Psoas muscle (tissue), 8 donors: ENCODE measurements around the gene BUB3. TPM values are rescaled to one million over a fixed set of nuclear protein-coding genes. Genes with fewer than 3 reads are reported as not detected.

Source experiments
- ATAC-seq, 4 donors: fragments of 200-7000 bp; cut with Tn5 transposase; one replicate each; pipeline ENCODE4 v1.9.1; 2020; ENCODE audit warnings: moderate library complexity in 3 of 4, mild to moderate bottlenecking in 2 of 4
- DNase-seq, 2 donors: peaks; one replicate each; pipeline ENCODE4 v3.0.0-alpha.2; 2020
- H3K27ac ChIP-seq: fragments of 200-600 bp; one replicate; pipeline ENCODE4 v1.8.0; 2022
- H3K27me3 ChIP-seq, 3 donors: fragments of 200-600 bp in 1 of 3; one replicate each; pipeline versions ENCODE4 v1.6.1 to v1.8.0; 2013 to 2022; ENCODE audit warnings: low read length in 2 of 3, mild to moderate bottlenecking in 2 of 3, moderate library complexity in 1 of 3; ENCODE audit not compliant: insufficient read depth in 3 of 3
- H3K36me3 ChIP-seq, 2 donors: fragments of 200-600 bp in 1 of 2; one replicate each; pipeline versions ENCODE4 v1.6.1 to v1.8.0; 2013 to 2022; ENCODE audit warnings: low read depth in 1 of 2, mild to moderate bottlenecking in 1 of 2, moderate library complexity in 1 of 2; ENCODE audit not compliant: insufficient read depth in 1 of 2
- H3K4me1 ChIP-seq: fragments of 200-600 bp; one replicate; pipeline ENCODE4 v1.8.0; 2022
- H3K4me3 ChIP-seq: fragments of 200-600 bp; one replicate; pipeline ENCODE4 v1.8.0; 2022; ENCODE audit warnings: mild to moderate bottlenecking
- H3K9me3 ChIP-seq: fragments of 200-600 bp; one replicate; pipeline ENCODE4 v1.8.0; 2022
- WGBS, 3 donors: extraction: QIAGEN DNeasy Blood & Tissue Kit; methylation state at CpG; one replicate each; pipeline versions ENCODE4 v1.1.6 to v1.1.7; 2013; 5-methylcytosine and 5-hydroxymethylcytosine counted together
- intact Hi-C, 2 donors: fragments of 100-400 bp; cut with DNase I; formaldehyde crosslinking; loops; one replicate each; pipeline versions ENCODE4 v1.11.0 to v1.14.2; 2022
- polyA plus RNA-seq, 3 donors: library from polyadenylated mRNA; stranded (reverse); fragments of 200-250 nt; gene quantifications; one replicate each; pipeline ENCODE4 v1.2.3, GENCODE V29; 2013
- total RNA-seq, 4 donors: library from RNA; stranded (reverse); fragmentation: NEBNext Ultra II Directional in 2 of 4; extraction: Animal tissue kit (Norgen Biotek cat#: 25700) in 2 of 4; gene quantifications; one replicate each; pipeline versions ENCODE4 v1.2.1 to v1.2.4, GENCODE V29; 2021 to 2023
- TF ChIP-seq, protein P1 (sequence below): fragments of 200-600 bp; IDR thresholded peaks from one replicate; pipeline ENCODE4 v1.8.0; 2022; ENCODE audit warnings: antibody characterized with exemption
- donor health status: healthy with polysubstance abuse.
- donor health status: DM: no; HTN: no; CAD: no; lungs with moderate emphysema.
- donor health status: Bipolar disorder and iron deficiency.
- donor health status: healthy.
- donor health status: DM: yes; HTN: yes; CAD: no.
- donor health status: DM: no; HTN: no; CAD: no.
- donor health status: DM: no; HTN: no; CAD: no.
- donor health status: DM: yes; HTN: yes; CAD: no.

BUB3 gene
- total and polyA plus RNA-seq, 7 donors: 28.6 to 67.3 (median 32.9) TPM

DNA sequence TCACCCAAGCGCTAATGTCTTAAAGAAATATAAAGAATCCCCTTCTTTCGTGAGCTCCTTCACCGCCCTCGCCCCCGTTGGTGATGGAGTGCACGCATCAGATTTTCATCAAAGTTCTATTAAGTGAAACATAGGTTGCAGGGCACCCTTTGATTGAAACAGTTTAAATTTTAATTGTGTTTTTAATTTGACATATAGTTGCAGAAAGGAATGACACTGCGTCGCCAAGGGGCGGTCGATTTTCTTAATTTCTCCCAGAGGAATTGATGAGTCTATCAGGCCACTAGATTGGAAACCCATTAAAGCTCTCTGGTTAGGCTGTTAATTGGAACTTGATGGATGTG, 10.4 kb upstream of the BUB3 start:
- peaks cover 0 to 100% (median 69%) of the 10 kb centered on the region in 3 donors for H3K27me3 ChIP-seq
- ATAC-seq (no peak), DNase-seq (no peak)
- no peaks in the 10 kb centered on the region for H3K9me3 ChIP-seq
- H3K4me1 ChIP-seq: peaks cover 5% of the 10 kb centered on the region
- TF ChIP-seq, protein P1, sequence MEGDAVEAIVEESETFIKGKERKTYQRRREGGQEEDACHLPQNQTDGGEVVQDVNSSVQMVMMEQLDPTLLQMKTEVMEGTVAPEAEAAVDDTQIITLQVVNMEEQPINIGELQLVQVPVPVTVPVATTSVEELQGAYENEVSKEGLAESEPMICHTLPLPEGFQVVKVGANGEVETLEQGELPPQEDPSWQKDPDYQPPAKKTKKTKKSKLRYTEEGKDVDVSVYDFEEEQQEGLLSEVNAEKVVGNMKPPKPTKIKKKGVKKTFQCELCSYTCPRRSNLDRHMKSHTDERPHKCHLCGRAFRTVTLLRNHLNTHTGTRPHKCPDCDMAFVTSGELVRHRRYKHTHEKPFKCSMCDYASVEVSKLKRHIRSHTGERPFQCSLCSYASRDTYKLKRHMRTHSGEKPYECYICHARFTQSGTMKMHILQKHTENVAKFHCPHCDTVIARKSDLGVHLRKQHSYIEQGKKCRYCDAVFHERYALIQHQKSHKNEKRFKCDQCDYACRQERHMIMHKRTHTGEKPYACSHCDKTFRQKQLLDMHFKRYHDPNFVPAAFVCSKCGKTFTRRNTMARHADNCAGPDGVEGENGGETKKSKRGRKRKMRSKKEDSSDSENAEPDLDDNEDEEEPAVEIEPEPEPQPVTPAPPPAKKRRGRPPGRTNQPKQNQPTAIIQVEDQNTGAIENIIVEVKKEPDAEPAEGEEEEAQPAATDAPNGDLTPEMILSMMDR: no peak
- no peak overlapping the region for H3K27ac ChIP-seq
- WGBS, 3 donors: 10 to 17% (median 10%) methylated on average over 10 of the region's 10 CpGs
- H3K36me3 ChIP-seq: no peaks in the 10 kb centered on the region
- intact Hi-C loops: no loop called here
- H3K4me3 ChIP-seq: no peak overlapping the region

DNA sequence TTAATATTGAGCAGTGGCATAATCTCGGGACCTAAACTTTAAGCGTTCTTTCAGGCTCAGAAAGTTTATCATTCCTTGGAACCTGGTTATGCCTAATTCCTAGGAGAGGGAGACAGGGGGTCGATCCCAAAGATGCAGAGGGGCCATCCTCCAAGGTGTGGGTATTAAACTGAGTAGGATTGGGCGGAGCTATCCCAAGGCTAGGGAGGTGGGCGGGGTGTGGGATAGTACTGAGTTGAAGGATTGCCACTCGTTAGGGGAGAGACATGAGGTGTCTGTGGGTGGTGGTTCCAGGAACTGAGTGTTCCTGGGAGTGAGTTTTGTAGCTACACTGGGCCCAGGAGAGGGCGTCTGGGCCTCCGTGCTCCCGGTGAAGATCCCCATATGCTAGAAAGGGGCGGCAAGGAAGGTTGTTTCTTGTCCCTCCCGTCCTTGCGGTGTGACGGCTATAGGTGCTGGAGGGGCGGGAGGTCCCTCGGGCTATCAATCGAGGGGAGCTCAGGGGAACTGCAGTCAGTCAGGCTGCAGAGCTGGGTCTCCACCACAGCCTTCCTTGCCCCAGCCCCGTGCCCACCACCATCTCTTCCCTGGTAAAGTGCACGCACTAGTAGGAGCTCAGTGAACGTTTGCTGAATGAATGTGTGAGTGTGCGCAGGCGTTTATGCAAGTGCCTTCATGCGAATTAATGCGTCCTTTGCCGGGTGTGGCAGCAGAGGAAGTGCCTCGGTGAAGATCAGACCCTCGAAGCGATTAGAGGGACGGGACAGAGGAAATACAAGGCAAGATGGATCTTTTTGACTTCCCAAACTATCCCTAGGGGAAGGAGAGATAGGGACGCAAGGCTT, 9.3 kb upstream of the BUB3 start:
- intact Hi-C loops: no loop called here
- Histone ChIP-seq H3K36me3 (no peaks in the 10 kb centered on the region), H3K27ac (no peak overlapping the region), H3K27me3 (peaks cover 0 to 100% (median 77%) of the 10 kb centered on the region in 3 donors), H3K4me3 (no peak overlapping the region), H3K9me3 (no peaks in the 10 kb centered on the region), H3K4me1 (peaks cover 10% of the 10 kb centered on the region)
- TF ChIP-seq, protein P1: no peak
- 2 to 4% (median 3%) methylated on average over 29 of the region's 29 CpGs for WGBS, 3 donors
- ATAC-seq (no peak), DNase-seq (no peak)

DNA sequence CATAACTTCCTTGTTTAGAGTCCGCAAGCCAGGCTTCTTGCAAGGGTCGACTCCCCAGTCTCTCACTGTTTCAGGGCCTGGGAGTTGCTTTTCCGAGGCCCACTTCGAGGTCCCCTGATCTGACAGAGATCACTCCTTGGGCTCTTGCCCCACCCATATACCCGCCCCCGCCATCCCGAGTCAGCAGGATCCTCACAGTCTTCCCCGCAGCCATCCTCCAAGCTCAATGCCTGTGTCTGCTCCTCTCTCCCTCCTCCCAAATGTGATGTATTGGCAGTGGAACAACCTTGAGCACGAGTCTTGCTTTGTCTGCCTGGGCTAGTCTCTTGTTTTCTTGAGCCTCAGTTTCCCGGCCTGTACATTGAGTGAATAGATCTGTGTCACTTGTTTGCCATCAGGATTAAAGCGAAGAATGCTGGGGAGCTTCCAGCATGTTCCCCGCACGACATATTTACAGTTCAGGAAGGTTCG, 8.6 kb upstream of the BUB3 start:
- H3K4me3 ChIP-seq: no peak overlapping the region
- WGBS, 3 donors: 5% methylated on average over 14 of the region's 14 CpGs
- peaks cover 0 to 100% (median 75%) of the 10 kb centered on the region in 3 donors for H3K27me3 ChIP-seq
- intact Hi-C loops: no loop called here
- TF ChIP-seq, protein P1: no peak
- no peaks in the 10 kb centered on the region for H3K36me3 ChIP-seq
- no peak overlapping the region for H3K27ac ChIP-seq
- H3K4me1 ChIP-seq: peaks cover 17% of the 10 kb centered on the region
- DNase-seq (no peak), ATAC-seq (no peak)
- H3K9me3 ChIP-seq: no peaks in the 10 kb centered on the region

DNA sequence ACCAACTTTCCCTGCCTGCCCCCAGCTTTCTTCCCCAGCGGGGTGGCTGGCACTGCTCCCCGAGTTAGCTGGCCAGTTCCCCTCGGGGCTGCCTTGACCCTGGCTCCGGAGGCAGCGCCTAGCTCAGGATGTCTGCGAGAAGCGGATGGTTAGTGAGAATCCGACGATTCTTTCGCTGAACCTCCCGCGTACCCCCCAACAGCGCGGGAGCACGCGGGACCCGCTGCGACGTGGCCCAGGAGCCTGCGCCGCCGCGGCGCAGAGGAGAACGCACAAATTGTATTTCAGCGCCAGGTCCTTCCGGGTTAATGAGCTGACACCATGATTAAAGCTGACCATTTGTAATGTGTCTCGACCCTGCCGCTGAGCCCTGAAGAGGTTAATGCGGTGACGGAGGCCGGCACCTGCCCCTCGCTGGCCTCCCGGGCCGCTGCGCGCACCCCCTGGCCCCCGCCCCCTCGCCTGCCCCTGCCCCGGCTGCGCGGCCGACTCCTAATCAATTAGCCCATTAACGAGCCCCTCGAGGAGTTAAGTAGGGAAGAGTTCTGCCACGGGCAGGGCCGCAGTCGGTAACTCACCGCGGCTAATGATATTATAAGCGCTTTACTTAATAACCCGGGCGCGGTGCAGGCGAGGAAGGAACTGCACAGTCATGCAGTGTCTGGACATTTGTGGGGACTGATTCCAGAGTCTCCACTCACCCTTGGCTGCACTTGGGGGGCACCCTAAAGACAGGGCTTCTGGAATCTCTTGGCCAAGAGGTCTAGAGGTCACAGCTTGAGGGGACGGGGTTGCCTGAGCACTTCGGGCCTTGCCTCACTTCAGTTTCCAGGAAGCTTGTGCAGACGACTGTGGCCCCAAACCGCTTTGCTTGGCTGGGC, 7.9 kb upstream of the BUB3 start:
- TF ChIP-seq, protein P1: no peak
- peaks cover 0 to 100% (median 77%) of the 10 kb centered on the region in 3 donors for H3K27me3 ChIP-seq
- peak overlapping the region; percentile 54 for H3K4me3 ChIP-seq
- 3 to 4% (median 4%) methylated on average over 58 to 59 of the region's 59 CpGs for WGBS, 3 donors
- H3K27ac ChIP-seq: no peak overlapping the region
- no peaks in the 10 kb centered on the region for H3K9me3 ChIP-seq
- H3K4me1 ChIP-seq: peaks cover 24% of the 10 kb centered on the region
- peak in 2 of 4 donors; percentile 33 to 42 for ATAC-seq
- intact Hi-C loops: no loop called here
- no peak for DNase-seq
- H3K36me3 ChIP-seq: no peaks in the 10 kb centered on the region
